ENCODE results near the gene CYB5B.

CYB5B gene

GRCh38 chr16:69490707-69491324, 66.4 kb downstream of the CYB5B start:
- DNase-seq: no peak

- peak; percentile 75 to 76 for DNase-seq
Measured at GRCh38 chr16:69494991-69495392, 70.6 kb downstream of the CYB5B start.

GRCh38 chr16:69495821-69496220, 71.4 kb downstream of the CYB5B start:
- no peak for DNase-seq

GRCh38 chr16:69496376-69496775, 72.0 kb downstream of the CYB5B start:
- no peak for DNase-seq

- peak in 1 of 2 donors; percentile 11 for DNase-seq
Measured at GRCh38 chr16:69496896-69497295, 72.5 kb downstream of the CYB5B start.

- DNase-seq: no peak
Measured at GRCh38 chr16:69497876-69498596, 73.6 kb downstream of the CYB5B start.

- DNase-seq: no peak
Measured at GRCh38 chr16:69498926-69499325, 74.5 kb downstream of the CYB5B start.

GRCh38 chr16:69499541-69500230, 75.3 kb downstream of the CYB5B start:
- no peak for DNase-seq

GRCh38 chr16:69500496-69500895, 76.1 kb downstream of the CYB5B start:
- DNase-seq: no peak

GRCh38 chr16:69501956-69502745, 77.7 kb downstream of the CYB5B start:
- peak in 1 of 2 donors; percentile 41 for DNase-seq

GRCh38 chr16:69503244-69503643, 78.8 kb downstream of the CYB5B start:
- no peak for DNase-seq

GRCh38 chr16:69508033-69508755, 83.8 kb downstream of the CYB5B start:
- DNase-seq: no peak

GRCh38 chr16:69509125-69509524, 84.7 kb downstream of the CYB5B start:
- DNase-seq: no peak

GRCh38 chr16:69511651-69512050, 87.2 kb downstream of the CYB5B start:
- DNase-seq: peak; percentile 91 to 98

- DNase-seq: peak in 1 of 2 donors; percentile 11
Measured at GRCh38 chr16:69513180-69513966, 89.0 kb downstream of the CYB5B start.

GRCh38 chr16:69514356-69514755, 89.9 kb downstream of the CYB5B start:
- DNase-seq: peak; percentile 73 to 81
